HL-60 (cell line): Measurements from ENCODE around the gene TSHZ2.

Experiments
- POLR2AphosphoS5 ChIP-seq: IDR thresholded peaks from 2 replicates; pipeline ENCODE4 v1.6.1; 2012; ENCODE audit warnings: low read depth
- TF ChIP-seq, protein P1 (sequence below): IDR thresholded peaks from one replicate; pipeline ENCODE4 v1.5.1; 2011; ENCODE audit warnings: low read length, control low read depth, inconsistent platforms; ENCODE audit not compliant: insufficient read depth

DNA sequence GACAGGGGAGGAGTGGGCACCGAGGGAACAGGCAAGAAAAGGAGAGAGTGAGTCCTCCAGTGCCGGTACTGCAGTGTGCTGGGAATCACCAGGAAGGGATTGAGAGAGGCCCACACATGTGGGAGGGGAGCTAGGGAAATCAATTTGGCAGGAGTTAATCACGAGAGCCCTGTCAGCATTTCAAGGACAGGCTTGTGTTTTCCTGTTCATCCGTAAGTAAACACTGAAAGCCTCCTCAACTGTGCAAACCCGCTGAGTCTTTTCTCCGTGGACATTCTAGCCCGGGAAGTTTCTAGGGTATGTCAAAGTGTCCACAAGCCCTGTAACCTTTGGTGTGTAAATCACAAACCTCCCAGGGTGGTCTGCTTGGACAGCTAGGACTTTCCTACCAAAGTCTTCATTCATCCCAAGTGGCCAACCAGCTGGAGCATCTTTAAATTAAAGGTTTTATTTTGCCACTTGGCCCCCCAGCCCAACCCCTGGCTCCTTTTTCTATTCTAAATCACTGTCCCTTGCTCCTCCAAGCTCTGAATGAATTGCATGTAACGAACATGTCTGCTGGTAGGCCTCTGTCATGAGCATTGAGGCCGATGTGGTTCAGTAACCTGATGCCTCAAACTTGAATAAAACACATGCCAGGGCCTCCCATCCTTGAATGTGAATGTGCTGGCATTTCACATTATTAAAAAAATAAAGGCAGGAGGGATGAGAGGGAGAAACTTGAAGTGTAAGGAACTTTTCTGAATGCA, 472.4 kb downstream of the TSHZ2 start:
- TF ChIP-seq, protein P1, sequence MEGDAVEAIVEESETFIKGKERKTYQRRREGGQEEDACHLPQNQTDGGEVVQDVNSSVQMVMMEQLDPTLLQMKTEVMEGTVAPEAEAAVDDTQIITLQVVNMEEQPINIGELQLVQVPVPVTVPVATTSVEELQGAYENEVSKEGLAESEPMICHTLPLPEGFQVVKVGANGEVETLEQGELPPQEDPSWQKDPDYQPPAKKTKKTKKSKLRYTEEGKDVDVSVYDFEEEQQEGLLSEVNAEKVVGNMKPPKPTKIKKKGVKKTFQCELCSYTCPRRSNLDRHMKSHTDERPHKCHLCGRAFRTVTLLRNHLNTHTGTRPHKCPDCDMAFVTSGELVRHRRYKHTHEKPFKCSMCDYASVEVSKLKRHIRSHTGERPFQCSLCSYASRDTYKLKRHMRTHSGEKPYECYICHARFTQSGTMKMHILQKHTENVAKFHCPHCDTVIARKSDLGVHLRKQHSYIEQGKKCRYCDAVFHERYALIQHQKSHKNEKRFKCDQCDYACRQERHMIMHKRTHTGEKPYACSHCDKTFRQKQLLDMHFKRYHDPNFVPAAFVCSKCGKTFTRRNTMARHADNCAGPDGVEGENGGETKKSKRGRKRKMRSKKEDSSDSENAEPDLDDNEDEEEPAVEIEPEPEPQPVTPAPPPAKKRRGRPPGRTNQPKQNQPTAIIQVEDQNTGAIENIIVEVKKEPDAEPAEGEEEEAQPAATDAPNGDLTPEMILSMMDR = no peak
- no peak for TF ChIP-seq POLR2AphosphoS5
